Glutamatergic neuron (in vitro differentiated cells): ENCODE data around the gene CAPN9. TPM values are rescaled to one million over a fixed set of nuclear protein-coding genes. Genes with fewer than 3 reads are reported as not detected.

Experiments
- DNase-seq: peaks from one replicate; pipeline ENCODE4 v3.0.0; 2022
- H3K27ac Mint-ChIP-seq: one replicate; pipeline ENCODE4 v1.8.0; 2020; ENCODE audit warnings: mild to moderate bottlenecking, mixed read lengths, inconsistent platforms; ENCODE audit not compliant: unreplicated experiment
- H3K27me3 Mint-ChIP-seq: one replicate; pipeline ENCODE4 v1.8.0; 2020; ENCODE audit warnings: mild to moderate bottlenecking, moderate library complexity, mixed read lengths, inconsistent platforms; ENCODE audit not compliant: unreplicated experiment
- H3K36me3 Mint-ChIP-seq: one replicate; pipeline ENCODE4 v1.8.0; 2020; ENCODE audit warnings: mild to moderate bottlenecking, mixed read lengths, inconsistent platforms; ENCODE audit not compliant: unreplicated experiment
- H3K4me1 Mint-ChIP-seq: one replicate; pipeline ENCODE4 v1.8.0; 2020; ENCODE audit warnings: mild to moderate bottlenecking, low read depth, mixed read lengths, inconsistent platforms; ENCODE audit not compliant: unreplicated experiment
- H3K4me3 Mint-ChIP-seq: one replicate; pipeline ENCODE4 v1.8.0; 2020; ENCODE audit warnings: mild to moderate bottlenecking, mixed read lengths, inconsistent platforms; ENCODE audit not compliant: unreplicated experiment
- H3K9me3 Mint-ChIP-seq: one replicate; pipeline ENCODE4 v1.8.0; 2020; ENCODE audit warnings: mild to moderate bottlenecking, moderate library complexity, mixed read lengths, inconsistent platforms; ENCODE audit not compliant: unreplicated experiment
- CTCF ChIP-seq: fragments of 200-600 bp; sonication (generic); IDR thresholded peaks from one replicate; pipeline ENCODE4 v1.5.0; 2021; ENCODE audit not compliant: partially characterized antibody, unreplicated experiment
- total RNA-seq: library from RNA; stranded (reverse); fragmentation: NEBNext Ultra II Directional; extraction: Animal tissue kit (Norgen Biotek cat#: 25700); gene quantifications from one replicate; pipeline ENCODE4 v1.2.1, GENCODE V29; 2021; ENCODE audit not compliant: unreplicated experiment

The CAPN9 gene
- total RNA-seq, 1 donor from 2014 or later, result not detected

- Mint-ChIP-seq H3K9me3 (peaks cover 2% of the 10 kb centered on the region), H3K27ac (no peak overlapping the region), H3K27me3 (peaks cover 3% of the 10 kb centered on the region), H3K4me3 (no peak overlapping the region), H3K36me3 (no peaks in the 10 kb centered on the region), H3K4me1 (peaks cover 18% of the 10 kb centered on the region)
- TF ChIP-seq CTCF, result no peak
- no peak for DNase-seq
These were observed 72.8 kb downstream of the CAPN9 start for GRCh38 chr1:230819976-230820375.

GRCh38 chr1:230820568-230820967, 73.4 kb downstream of the CAPN9 start:
- Mint-ChIP-seq H3K4me1 (peaks cover 24% of the 10 kb centered on the region), H3K4me3 (no peak overlapping the region), H3K36me3 (no peaks in the 10 kb centered on the region), H3K9me3 (peaks cover 5% of the 10 kb centered on the region), H3K27me3 (peaks cover 5% of the 10 kb centered on the region), H3K27ac (no peak overlapping the region)
- no peak for TF ChIP-seq CTCF
- no peak for DNase-seq

- no peak overlapping the region for H3K27ac Mint-ChIP-seq
- no peak overlapping the region for H3K4me3 Mint-ChIP-seq
- DNase-seq, result no peak
- no peak for TF ChIP-seq CTCF
- peaks cover 9% of the 10 kb centered on the region for H3K27me3 Mint-ChIP-seq
- H3K9me3 Mint-ChIP-seq, result peaks cover 11% of the 10 kb centered on the region
- peaks cover 31% of the 10 kb centered on the region for H3K4me1 Mint-ChIP-seq
- no peaks in the 10 kb centered on the region for H3K36me3 Mint-ChIP-seq
These were observed 74.2 kb downstream of the CAPN9 start for GRCh38 chr1:230821346-230821745.

GRCh38 chr1:230822092-230822581, 74.9 kb downstream of the CAPN9 start:
- Mint-ChIP-seq H3K9me3 (peaks cover 11% of the 10 kb centered on the region), H3K4me3 (no peak overlapping the region), H3K4me1 (peaks cover 38% of the 10 kb centered on the region), H3K27me3 (peaks cover 9% of the 10 kb centered on the region), H3K36me3 (no peaks in the 10 kb centered on the region), H3K27ac (no peak overlapping the region)
- TF ChIP-seq CTCF, result no peak
- DNase-seq, result no peak

- peaks cover 4% of the 10 kb centered on the region for H3K36me3 Mint-ChIP-seq
- H3K9me3 Mint-ChIP-seq, result peaks cover 12% of the 10 kb centered on the region
- H3K27me3 Mint-ChIP-seq, result peaks cover 9% of the 10 kb centered on the region
- no peak for DNase-seq
- H3K4me3 Mint-ChIP-seq, result no peak overlapping the region
- peaks cover 45% of the 10 kb centered on the region for H3K4me1 Mint-ChIP-seq
- TF ChIP-seq CTCF, result no peak
- no peak overlapping the region for H3K27ac Mint-ChIP-seq
These were observed 76.2 kb downstream of the CAPN9 start for GRCh38 chr1:230823426-230823825.
